HepG2 (cell line): Measurements from ENCODE around the gene RSL1D1. TPM values are rescaled to one million over a fixed set of nuclear protein-coding genes. Genes with fewer than 3 reads are reported as not detected.
"Not testable (repeated sequence)": the region's sequence is repeated elsewhere in the genome, so short reads cannot be mapped to it uniquely, and the experiment has no call there.

ENCODE experiments used
- CEBPG ChIP-seq: IDR thresholded peaks from 2 replicates; pipeline ENCODE4 v1.6.1; 2016
- HMG20B ChIP-seq: conservative IDR thresholded peaks from 2 replicates; pipeline ENCODE4 v1.6.1; 2016; ENCODE audit warnings: missing genetic modification reagents, missing compliant biosample characterization
- HOXA3 ChIP-seq: sonication (generic); formaldehyde crosslinking; IDR thresholded peaks from 2 replicates; pipeline ENCODE4 v1.5.0; 2020; ENCODE audit warnings: missing genetic modification reagents
- LCORL ChIP-seq, 2 experiments: fragments of 450-650 bp in 1 of 2; sonication (generic) in 1 of 2; formaldehyde crosslinking in 1 of 2; IDR thresholded peaks; 2 replicates each; pipeline versions ENCODE4 v1.5.0 to v1.6.1; 2017 to 2020; ENCODE audit warnings: antibody characterized with exemption in 1 of 2, missing genetic modification reagents in 1 of 2
- SKI ChIP-seq: fragments of 450-650 bp; IDR thresholded peaks from one replicate; pipeline ENCODE4 v1.6.1; 2018; ENCODE audit warnings: mild to moderate bottlenecking; ENCODE audit not compliant: partially characterized antibody
- SOX6 ChIP-seq, 2 experiments: fragments of 450-650 bp in 1 of 2; sonication (generic) in 1 of 2; formaldehyde crosslinking in 1 of 2; IDR thresholded peaks; 2 replicates each; pipeline versions ENCODE4 v1.4.0 to v1.6.1; 2017 to 2020; ENCODE audit warnings: antibody characterized with exemption in 1 of 2, mild to moderate bottlenecking in 1 of 2, missing genetic modification reagents in 1 of 2
- TRIM24 ChIP-seq: sonication (generic); formaldehyde crosslinking; IDR thresholded peaks from 2 replicates; pipeline ENCODE4 v1.8.0; 2022; ENCODE audit warnings: mild to moderate bottlenecking, missing genetic modification reagents
- ZBTB33 ChIP-seq: sonication (generic); formaldehyde crosslinking; IDR thresholded peaks from 2 replicates; pipeline ENCODE4 v1.4.0; 2020; ENCODE audit warnings: missing genetic modification reagents
- ZMYM2 ChIP-seq: sonication (generic); formaldehyde crosslinking; IDR thresholded peaks from 2 replicates; pipeline ENCODE4 v1.8.0; 2022; ENCODE audit warnings: mild to moderate bottlenecking, missing genetic modification reagents
- ZMYM3 ChIP-seq: sonication (generic); formaldehyde crosslinking; IDR thresholded peaks from 2 replicates; pipeline ENCODE4 v1.5.1; 2020; ENCODE audit warnings: mild to moderate bottlenecking, missing genetic modification reagents
- ZNF362 ChIP-seq: sonication (generic); formaldehyde crosslinking; IDR thresholded peaks from 2 replicates; pipeline ENCODE4 v1.4.0; 2020; ENCODE audit warnings: missing genetic modification reagents, mild to moderate bottlenecking, borderline replicate concordance
- ZNF460 ChIP-seq: sonication (generic); formaldehyde crosslinking; IDR thresholded peaks from 2 replicates; pipeline ENCODE4 v1.5.1; 2020; ENCODE audit warnings: missing genetic modification reagents, mild to moderate bottlenecking, borderline replicate concordance
- ZNF629 ChIP-seq: sonication (generic); formaldehyde crosslinking; conservative IDR thresholded peaks from 2 replicates; pipeline ENCODE4 v1.5.0; 2020; ENCODE audit warnings: missing genetic modification reagents
- ZNF687 ChIP-seq: sonication (generic); formaldehyde crosslinking; IDR thresholded peaks from 2 replicates; pipeline ENCODE4 v1.5.1; 2020; ENCODE audit warnings: mild to moderate bottlenecking, missing genetic modification reagents, moderate library complexity
- polyA plus RNA-seq, 8 experiments: library from polyadenylated mRNA; depleted of rRNA in 3 of 8; stranded (reverse) in 7 of 8; unstranded in 1 of 8; fragments of >200 nt; fragmentation: Illumina TruSeq in 4 of 8; extraction: Trizol in 4 of 8; gene quantifications; 2 replicates each; pipeline versions ENCODE4 v1.2.1 to v1.2.3, GENCODE V29; 2011 to 2016; ENCODE audit warnings: low read depth in 4 of 8, missing spikeins in 1 of 8, mixed read lengths in 1 of 8; ENCODE audit not compliant: insufficient read depth in 1 of 8
- total RNA-seq, 5 experiments: library from RNA; depleted of rRNA; stranded (reverse); fragments of >200 nt; fragmentation: Illumina TruSeq; extraction: Trizol; gene quantifications; 2 replicates each; pipeline ENCODE4 v1.2.3, GENCODE V29; 2016; ENCODE audit warnings: low read depth in 1 of 5
- TF ChIP-seq, protein P1 (sequence below): fragments of 450-650 bp; IDR thresholded peaks from 2 replicates; pipeline ENCODE4 v1.6.1; 2016

The RSL1D1 gene
- total and polyA plus RNA-seq, 2 of the 13 experiments (the other 11 are each of a cell fraction or from before 2014, with no cell fraction given) = 187 to 343 TPM

- peak; percentile 41; the same call in 1 of the 2 replicates for TF ChIP-seq ZNF687 (CRISPR knock-in tag)
- peak; percentile 28; the same call in 1 of the 2 replicates for TF ChIP-seq HOXA3 (CRISPR knock-in tag)
- TF ChIP-seq ZMYM3 (CRISPR knock-in tag) = peak; percentile 84; the same call in 1 of the 2 replicates
- TF ChIP-seq, protein P1, sequence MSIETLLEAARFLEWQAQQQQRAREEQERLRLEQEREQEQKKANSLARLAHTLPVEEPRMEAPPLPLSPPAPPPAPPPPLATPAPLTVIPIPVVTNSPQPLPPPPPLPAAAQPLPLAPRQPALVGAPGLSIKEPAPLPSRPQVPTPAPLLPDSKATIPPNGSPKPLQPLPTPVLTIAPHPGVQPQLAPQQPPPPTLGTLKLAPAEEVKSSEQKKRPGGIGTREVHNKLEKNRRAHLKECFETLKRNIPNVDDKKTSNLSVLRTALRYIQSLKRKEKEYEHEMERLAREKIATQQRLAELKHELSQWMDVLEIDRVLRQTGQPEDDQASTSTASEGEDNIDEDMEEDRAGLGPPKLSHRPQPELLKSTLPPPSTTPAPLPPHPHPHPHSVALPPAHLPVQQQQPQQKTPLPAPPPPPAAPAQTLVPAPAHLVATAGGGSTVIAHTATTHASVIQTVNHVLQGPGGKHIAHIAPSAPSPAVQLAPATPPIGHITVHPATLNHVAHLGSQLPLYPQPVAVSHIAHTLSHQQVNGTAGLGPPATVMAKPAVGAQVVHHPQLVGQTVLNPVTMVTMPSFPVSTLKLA = 0 out of 2 replicates have a peak, but pooled peaks have one; percentile 13
- 0 out of 2 replicates have a peak, but pooled peaks have one; percentile 46 for TF ChIP-seq TRIM24 (CRISPR knock-in tag)
- TF ChIP-seq SKI = peak; percentile 71
- 0 out of 2 replicates have a peak, but pooled peaks have one; percentile 39 for TF ChIP-seq ZBTB33
- TF ChIP-seq CEBPG (CRISPR knock-in tag) = peak; percentile 74
- peak; percentile 70; the same call in 1 of the 2 replicates for TF ChIP-seq ZNF362 (CRISPR knock-in tag)
- TF ChIP-seq ZNF629 (CRISPR knock-in tag) = peak; percentile 44; the same call in 1 of the 2 replicates
- not testable (repeated sequence) for TF ChIP-seq SOX6 (IDR thresholded peaks at IDR 0.05)
- peak; percentile 42; the same call in 1 of the 2 replicates for TF ChIP-seq SOX6 (CRISPR knock-in tag; IDR thresholded peaks at IDR 0.05)
- 0 out of 2 replicates have a peak, but pooled peaks have one; percentile 60 for TF ChIP-seq HMG20B (CRISPR knock-in tag)
- TF ChIP-seq ZNF460 (CRISPR knock-in tag) = peak; percentile 96
- peak; percentile 88 for TF ChIP-seq ZMYM2 (CRISPR knock-in tag)
- peak; percentile 48 for TF ChIP-seq LCORL (IDR thresholded peaks at IDR 0.05)
- TF ChIP-seq LCORL (CRISPR knock-in tag; IDR thresholded peaks at IDR 0.05) = 0 out of 2 replicates have a peak, but pooled peaks have one; percentile 19
Observed at GRCh38 chr16:11825520-11826165, 25.7 kb downstream of the RSL1D1 start (continued).
